ENCODE results near the gene SRRT.
"Not testable (repeated sequence)": the region's sequence is repeated elsewhere in the genome, so short reads cannot be mapped to it uniquely, and the experiment has no call there.

The SRRT gene

DNA sequence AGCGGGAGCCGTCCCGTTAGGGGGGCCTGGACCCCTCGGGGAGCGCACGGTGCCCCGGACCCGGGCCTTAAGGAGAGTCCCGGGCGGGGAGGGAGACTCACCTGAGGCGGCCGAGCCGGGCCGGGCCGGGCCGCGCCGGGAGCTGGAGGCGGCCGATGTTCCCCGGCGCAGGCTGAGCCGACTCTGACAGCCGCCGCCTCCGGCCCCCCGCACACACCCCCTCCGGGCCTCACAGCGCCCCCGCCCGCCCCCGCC is 20.7 kb downstream of the SRRT start, which contains the start of gene ACHE:
Gene ACHE, minus strand, starts transcription at position 188 of the 255 bp plus-strand sequence. CDS start 1,656 bp downstream, outside the sequence.
- DNase-seq: no peak

GRCh38 chr7:100895956-100896731 is 21.2 kb downstream of the SRRT start:
- DNase-seq: no peak

DNA sequence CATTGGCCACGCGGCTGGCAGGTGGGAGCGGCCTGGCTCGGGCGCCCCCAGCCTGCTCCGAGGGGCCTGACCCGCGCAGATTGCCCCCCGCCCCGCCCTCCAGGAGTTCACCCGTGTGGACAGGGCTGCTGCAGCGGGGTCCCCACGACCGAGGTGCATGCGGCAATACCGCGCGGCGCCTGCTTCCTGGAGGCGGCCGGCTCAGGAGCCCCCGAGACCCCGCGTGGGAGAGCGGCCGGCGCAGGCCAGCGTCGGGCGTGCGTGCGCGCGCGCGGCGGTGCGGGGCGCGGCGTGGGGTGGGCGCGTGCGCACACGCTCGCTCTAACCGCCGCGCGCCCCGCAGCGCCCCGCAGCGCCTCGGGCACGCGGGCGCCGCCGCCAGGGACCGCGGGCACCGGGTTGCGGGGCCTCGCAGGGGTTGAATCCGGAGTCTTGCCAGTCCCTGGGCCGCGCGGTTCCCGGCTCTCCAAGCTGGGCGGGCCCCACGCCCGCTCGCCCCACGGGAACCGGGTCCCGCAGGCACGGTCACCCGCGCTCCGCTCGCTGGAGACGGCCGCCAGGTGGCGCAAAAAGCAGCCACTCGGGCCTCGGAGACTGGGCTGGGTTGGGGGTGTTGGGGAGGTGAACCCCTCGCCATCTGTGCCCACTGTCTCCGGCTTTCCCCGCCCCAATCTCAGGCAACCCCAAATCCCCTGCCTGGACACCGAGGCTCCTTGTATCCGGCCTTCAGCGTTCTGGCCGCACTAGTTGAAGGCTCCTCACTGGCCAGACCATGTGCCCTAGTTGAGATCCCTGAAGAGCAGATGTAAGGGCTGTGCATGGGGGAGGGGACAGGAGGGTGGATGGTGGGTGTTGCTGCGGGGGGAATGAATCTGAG is 22.1 kb downstream of the SRRT start:
- DNase-seq: no peak

GRCh38 chr7:100897772-100898454 is 23.0 kb downstream of the SRRT start:
- DNase-seq: no peak

- DNase-seq: no peak
Observed at GRCh38 chr7:100899432-100899831, 24.5 kb downstream of the SRRT start.

DNA sequence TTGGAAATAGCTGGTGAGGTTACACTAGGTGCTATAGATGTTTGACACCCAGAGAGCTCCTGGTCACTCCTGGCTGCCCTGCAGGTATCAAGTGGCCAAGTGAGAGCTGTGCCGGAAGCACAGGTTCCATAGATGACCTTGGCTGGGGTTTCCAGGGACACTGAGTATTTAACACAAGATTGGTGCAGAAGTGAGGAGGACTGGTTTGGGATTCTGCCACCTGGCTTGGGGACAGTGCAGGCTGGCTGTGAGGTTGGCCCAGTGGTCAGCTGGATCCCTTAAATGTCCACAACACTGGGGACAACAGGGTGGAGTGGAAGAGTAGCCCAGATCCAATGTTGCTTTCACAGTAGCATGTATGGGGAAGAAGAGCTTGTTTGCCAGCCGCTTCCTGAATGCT is 26.1 kb downstream of the SRRT start:
- no peak for DNase-seq

- no peak for DNase-seq
Observed at GRCh38 chr7:100901921-100902332, 27.0 kb downstream of the SRRT start.

- DNase-seq: no peak
Observed at GRCh38 chr7:100902638-100903037, 27.7 kb downstream of the SRRT start.

- no peak for DNase-seq
Observed at GRCh38 chr7:100908512-100908911, 33.6 kb downstream of the SRRT start.

- not testable (repeated sequence) for DNase-seq
Observed at GRCh38 chr7:100910443-100910842, 35.5 kb downstream of the SRRT start.

DNA sequence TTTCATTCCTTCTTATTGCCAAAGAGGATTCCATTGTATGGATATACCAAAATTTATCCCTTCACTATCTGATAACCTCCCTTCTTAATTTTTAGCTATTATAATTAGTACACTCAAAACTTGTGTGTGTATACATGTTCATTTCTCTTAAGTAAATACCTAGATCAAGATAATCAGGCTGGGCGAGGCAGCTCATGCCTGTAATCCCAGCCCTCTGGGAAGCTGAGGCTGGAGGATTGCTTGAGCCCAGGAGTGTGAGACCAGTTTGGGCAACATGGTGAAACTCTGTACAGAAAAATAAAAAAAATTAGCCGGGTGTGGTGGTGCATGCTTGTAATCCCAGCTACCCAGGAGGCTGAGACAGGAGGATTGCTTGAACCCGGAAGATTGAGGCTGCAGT is 36.6 kb downstream of the SRRT start:
- DNase-seq: no peak

GRCh38 chr7:100914208-100914878 is 39.4 kb downstream of the SRRT start:
- peak; percentile 6 for DNase-seq

DNA sequence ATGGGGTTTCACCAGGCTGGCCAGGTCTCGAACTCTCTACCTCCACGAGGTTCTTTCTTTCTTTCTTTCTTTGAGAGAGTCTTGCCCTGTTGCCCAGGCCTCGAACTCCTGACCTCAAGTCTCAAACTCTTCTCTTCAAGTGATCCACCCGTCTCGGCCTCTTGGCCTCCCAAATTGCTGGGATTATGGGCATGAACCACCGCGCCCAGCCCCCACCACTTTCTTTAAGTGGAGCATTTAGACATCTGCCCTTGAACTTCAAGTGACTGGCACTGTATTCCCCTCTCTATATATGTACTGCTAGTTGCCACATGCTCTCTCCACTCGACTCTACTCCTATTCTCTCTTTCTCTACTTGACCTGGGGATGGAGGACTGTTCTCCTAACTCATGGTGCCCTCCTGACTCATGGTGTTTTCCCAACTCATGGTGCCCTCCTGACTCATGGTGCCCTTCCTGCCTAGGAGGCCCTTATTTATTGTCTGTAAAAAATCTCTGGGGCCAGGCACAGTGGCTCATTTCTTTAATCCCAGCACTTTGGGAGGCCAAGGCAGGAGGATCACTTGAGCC is 40.1 kb downstream of the SRRT start:
- DNase-seq: peak; percentile 67

- DNase-seq: not testable (repeated sequence)
Observed at GRCh38 chr7:100919335-100919734, 44.4 kb downstream of the SRRT start.

DNA sequence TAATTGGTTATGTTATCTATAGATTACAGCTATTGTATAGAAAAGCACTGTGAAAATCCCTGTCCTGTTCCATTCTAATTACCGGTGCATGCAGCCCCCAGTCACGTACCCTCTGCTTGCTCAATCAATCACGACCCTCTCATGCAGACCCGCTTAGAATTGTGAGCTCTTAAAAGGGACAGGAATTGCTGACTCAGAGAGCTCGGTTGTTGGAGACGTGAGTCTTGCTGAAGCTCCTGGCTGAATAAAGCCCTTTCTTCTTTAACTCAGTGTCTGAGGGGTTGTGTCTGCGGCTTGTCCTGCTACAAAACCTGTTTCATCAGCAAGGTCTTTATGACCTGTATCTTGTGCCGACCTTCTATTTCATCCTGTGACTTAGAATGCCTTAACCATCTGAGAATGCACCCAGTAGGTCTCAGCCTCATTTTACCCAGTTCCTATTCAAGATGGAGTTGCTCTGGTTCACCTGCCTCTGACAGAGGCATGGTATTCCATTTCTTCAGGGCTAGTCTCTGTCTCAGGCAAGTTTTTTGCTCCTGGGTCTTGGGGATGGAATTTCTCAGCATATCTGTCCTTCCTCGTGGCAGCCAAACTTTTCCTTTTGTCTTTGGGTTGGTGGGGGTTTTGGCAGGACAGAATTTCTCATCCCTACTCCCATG is 45.0 kb downstream of the SRRT start:
- DNase-seq: not testable (repeated sequence)

DNA sequence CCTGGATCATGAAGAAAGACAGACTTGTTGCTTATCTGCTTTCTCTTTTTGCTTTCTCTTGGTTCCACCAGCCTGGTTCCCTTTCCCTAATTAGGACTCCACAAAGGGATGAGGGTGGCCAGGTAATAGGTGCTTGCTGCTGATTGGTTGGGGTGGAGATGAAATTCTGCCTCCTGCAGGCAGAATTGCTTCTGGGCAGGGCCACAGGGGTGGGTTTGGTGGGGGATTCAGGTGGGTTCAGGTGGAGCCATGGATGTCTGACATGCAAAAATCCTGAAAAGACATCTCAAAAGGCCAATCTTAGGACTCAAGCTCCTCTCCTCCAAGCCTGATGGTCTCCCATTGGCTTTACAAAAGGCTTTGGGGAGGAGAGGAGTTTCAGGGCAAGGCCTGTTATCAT is 46.1 kb downstream of the SRRT start:
- DNase-seq: no peak

GRCh38 chr7:100923616-100924015 is 48.7 kb downstream of the SRRT start:
- DNase-seq: not testable (repeated sequence)

DNA sequence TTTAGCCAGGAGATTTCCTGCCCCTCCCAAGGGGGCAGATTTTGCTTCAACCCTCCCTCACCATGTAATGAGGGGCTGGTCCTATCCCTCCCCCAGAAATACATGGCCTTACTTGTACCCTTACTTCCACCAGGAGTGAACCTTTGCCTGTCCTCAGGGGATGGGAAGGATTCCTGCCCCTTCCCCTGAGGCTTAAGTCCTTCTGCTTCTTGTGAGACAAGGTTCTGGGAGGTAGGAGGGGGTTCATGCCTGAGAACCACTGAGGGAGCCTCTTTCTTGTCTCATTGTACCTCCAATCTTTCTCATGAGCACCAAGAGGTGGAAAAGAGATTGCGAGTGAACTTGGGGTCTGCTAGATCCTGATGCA is 54.9 kb downstream of the SRRT start:
- no peak for DNase-seq

DNA sequence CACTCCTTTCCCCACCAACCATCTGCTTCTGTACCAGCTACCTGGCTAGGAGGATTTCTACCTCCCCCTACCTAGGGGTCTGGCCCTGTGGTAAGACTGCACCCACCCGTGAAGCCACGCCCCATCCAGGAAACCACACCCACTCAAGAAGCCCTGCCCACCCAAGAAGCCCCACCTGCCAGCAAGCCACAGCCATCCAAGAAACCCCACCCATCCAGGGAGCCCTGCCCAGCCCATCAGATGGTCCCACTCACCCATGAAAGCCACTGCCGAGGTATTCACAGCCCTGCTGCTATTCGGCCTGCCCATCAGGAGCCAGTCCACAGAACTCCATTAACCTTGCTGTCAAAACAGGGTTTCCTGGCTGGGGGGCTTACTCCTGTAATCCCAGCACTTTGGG is 58.8 kb downstream of the SRRT start:
- no peak for DNase-seq

- not testable (repeated sequence) for DNase-seq
Observed at GRCh38 chr7:100935381-100935780, 60.5 kb downstream of the SRRT start.

- not testable (repeated sequence) for DNase-seq
Observed at GRCh38 chr7:100936167-100936566, 61.3 kb downstream of the SRRT start.
